Stimulated activated CD4-positive, alpha-beta T cell treated with anti-CD3 and anti-CD28 coated beads, Interleukin-2, amount 100 ng/mL, for 24 hours (primary cell): ENCODE results near the gene ST3GAL6.
"Not testable (repeated sequence)": the region's sequence is repeated elsewhere in the genome, so short reads cannot be mapped to it uniquely, and the experiment has no call there.

ENCODE experiments used
- DNase-seq, 2 donors: peaks; one replicate each; pipeline ENCODE4 v3.0.0-alpha.2; 2020

Gene ST3GAL6

DNA sequence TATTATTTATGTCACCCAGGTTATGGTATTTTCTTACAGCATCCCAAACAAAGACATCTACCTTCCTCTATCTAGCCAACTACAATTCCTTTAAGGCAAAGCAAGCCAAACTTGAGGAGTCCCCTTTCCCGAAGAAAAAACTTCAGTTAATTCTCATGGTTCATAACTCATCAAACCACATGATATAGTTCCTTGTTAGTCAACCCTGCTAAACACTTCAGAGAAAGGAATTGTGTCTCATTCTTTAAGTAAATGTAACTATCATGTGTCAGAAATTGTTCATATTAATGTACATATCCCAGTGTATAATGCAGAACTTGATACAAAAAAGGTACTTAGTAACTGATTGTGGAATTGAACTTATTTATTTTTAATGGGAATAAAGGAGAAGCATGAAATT is 44.4 kb downstream of the ST3GAL6 start:
- DNase-seq = no peak

- no peak for DNase-seq
Observed at GRCh38 chr3:98808071-98808470, 44.9 kb downstream of the ST3GAL6 start.

- DNase-seq = no peak
Observed at GRCh38 chr3:98809557-98809956, 46.4 kb downstream of the ST3GAL6 start.

DNA sequence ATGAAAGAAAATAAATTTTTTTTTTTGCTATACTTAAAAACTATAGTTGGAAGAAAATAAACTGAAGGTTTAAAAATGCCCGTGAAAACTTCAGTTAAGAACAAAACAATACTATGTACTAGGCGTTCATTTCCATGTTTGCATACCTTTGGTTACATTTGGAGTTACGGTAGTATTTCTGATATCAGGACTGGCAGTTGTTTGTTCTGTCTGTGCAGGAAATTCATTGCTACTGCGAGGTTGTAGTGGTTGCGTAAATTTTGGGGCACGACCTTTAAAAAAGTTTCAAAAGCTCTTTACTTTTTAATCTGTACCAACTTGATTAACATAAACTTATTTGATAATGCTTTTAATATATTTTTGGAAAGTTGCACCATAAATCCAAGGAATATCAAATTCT is 47.9 kb downstream of the ST3GAL6 start:
- DNase-seq = no peak

- no peak for DNase-seq
Observed at GRCh38 chr3:98812851-98813374, 49.8 kb downstream of the ST3GAL6 start.

DNA sequence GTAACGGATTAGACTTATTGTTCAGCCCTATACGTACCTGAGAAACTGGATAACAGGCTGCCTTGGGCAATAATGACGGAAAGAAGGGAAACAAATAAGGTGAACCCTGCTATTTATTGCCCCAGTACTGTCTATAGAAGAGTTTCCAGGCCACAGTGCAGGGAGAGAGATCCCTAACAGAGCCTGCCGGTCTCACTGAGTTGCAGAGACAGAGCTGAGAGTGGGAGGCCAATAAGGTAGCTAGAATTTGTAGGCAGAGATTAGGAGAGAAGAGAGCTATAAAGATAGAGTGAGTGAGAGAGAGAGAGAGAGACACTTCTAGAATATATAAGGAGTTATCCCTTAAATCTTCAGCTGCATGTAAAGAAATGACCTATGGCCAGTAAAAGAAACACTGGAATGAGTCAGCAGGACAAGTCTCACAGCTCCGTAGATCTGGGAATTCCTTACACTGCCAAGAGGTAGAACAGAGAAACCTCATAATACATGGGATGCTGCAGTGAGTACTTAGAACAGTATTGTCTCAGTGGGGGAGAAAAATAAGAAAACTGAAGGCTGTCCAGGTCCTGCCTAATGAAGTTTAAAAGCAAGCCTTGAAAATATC is 51.8 kb downstream of the ST3GAL6 start:
- no peak for DNase-seq

- DNase-seq = no peak
Observed at GRCh38 chr3:98817547-98818041, 54.5 kb downstream of the ST3GAL6 start.

DNA sequence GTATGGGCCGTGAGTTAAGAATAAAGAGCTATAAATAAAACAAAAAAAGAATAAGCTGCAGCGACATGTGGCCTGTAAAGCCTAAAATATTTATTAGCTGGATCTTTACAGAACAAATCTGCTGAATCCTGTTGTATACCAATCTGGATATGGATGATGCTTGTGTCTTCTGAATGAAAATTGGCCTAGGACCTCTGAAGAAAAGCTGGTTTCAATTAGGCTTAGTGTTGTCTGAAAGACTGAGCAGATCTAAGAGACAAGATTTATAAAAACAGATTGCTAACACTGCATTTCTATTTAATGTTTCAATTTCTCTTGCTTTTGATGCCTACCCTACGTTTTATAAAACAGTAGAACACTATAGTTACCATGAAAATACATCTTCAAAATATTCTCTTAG is 57.9 kb downstream of the ST3GAL6 start:
- no peak for DNase-seq

- no peak for DNase-seq
Observed at GRCh38 chr3:98823791-98824190, 60.7 kb downstream of the ST3GAL6 start.

DNA sequence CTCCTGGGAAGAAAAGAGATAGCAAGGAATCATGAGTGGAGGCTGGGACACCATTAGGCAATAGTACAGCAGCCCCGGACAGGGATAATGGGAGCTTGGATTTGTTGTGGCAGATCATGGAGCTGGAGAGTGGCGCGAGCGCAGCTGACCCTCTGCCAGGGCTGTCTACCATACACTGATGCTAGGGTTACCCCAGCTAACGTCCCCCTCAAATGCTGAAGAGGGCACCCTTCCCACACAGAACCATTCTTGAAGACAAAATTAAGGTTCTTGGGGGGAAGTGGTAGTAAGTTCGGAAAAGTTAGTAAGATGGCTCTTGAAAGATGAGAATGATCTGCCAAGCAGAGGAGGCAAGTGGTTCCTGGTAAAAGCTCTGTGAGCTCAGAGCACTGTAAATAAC is 61.1 kb downstream of the ST3GAL6 start:
- no peak for DNase-seq

GRCh38 chr3:98826126-98826525 is 63.0 kb downstream of the ST3GAL6 start:
- DNase-seq = no peak

DNA sequence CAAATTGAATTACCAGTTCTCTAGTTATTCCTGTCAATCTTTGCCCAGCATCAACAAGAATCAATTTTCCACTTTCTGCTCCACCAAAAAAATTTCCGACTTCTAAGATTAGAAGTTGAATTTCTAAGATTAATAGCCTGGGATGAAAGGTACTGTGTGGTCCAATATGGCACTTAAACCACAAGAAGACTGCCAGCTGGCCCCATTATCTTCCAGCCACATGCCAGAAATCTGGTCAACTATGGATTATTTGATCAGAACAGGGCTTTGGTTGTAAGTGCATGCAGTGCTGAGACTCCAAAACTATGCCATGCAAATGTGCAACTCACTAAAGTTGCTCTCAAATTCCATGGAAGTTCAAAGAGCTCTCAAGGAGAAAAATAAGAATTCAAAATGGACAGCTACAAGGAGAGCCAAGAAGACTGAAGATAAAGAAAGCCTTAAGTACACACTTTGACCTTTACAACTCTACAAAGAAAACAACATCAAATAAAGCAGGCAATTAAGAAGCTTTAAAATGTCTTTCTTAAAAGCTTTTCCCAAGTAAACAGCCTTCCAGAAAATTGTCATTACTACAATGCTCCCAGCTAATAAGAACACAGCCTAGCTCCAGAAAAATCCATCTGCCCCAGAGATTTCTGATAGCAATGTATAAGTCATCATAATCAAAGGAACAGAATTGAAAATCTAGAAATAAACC is 64.2 kb downstream of the ST3GAL6 start:
- no peak for DNase-seq

GRCh38 chr3:98829246-98829832 is 66.2 kb downstream of the ST3GAL6 start:
- DNase-seq = no peak

GRCh38 chr3:98831060-98831459 is 67.9 kb downstream of the ST3GAL6 start:
- DNase-seq = not testable (repeated sequence)

DNA sequence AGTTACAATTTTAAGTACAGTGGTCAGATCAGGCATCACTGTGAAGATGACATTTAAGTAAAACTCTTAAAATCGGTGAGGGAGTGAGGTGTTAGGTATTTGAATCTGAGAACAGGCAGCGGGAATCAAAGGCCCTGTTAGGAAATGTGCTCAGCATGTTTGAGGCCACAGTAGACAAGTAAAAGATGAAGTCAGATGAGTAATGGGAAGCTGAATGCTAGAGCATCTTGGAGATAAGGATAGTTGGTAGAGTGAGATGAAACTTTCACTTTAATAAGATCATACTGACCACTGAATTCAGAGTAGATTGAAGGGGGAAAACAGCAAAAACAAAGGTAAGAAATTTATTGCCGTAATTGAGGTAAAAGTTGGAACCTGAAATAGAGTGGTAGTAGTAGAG is 76.7 kb downstream of the ST3GAL6 start:
- no peak for DNase-seq

DNA sequence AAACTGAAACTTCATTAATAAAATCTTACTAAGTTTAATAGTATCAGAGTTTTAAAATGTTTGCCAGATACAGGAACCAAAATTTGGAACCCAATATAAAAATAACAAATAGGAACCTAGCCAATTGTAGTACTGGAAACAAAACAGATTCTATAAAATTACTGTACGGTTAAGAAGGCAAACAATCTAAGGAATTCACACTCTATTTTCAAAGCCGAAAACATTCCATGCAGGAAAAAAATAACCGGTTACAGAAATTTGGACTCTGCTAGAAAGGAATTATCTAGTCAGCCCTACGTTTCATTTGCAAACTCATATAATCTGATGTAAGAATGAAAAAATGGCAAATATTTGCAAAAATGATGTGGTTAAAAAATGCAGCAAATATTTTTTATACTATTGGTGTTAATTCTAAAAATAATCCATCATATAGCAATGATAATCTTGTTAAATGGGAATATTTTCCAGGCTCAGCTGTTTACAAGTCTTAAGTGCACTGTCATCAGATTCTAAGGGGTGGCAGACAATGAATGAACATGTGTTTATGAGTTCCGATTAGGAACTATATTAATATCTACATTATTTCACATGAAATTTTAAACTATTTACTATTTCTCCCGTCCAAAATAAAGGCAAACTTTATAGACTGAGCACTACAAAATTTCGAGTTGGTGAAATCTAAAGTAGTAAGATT is 80.3 kb downstream of the ST3GAL6 start:
- no peak for DNase-seq
